B cell (primary cell): ENCODE measurements around the gene GLI3. TPM values are rescaled to one million over a fixed set of nuclear protein-coding genes. Genes with fewer than 3 reads are reported as not detected.

ENCODE experiments used
- ATAC-seq: fragments of 200-7000 bp; cut with Tn5 transposase; one replicate; pipeline ENCODE4 v1.10.0; 2021; ENCODE audit warnings: low read depth, mild to moderate bottlenecking, moderate number of reproducible peaks, moderate library complexity
- CTCF ChIA-PET: fragments of 350-600 bp; sonication (Branson Sonifier 250); formaldehyde crosslinking; loops from one replicate; lab custom pipeline; 2021; ENCODE audit warnings: antibody characterized with exemption, inconsistent platforms; lab: Charles Lee
- POLR2A ChIA-PET: fragments of 350-600 bp; sonication (Branson Sonifier 250); formaldehyde crosslinking; loops from one replicate; lab custom pipeline; 2021; ENCODE audit warnings: antibody characterized with exemption; lab: Charles Lee
- DNase-seq: peaks from one replicate; pipeline ENCODE4 v3.0.0; 2013
- H2AFZ ChIP-seq: 2 replicates; pipeline ENCODE4 v1.6.1; 2012; ENCODE audit warnings: mild to moderate bottlenecking, low read depth, low read length; ENCODE audit not compliant: insufficient read depth, poor library complexity, severe bottlenecking
- H3K27ac ChIP-seq, 2 donors: 1 replicate in 1 of 2; 2 replicates in 1 of 2; pipeline ENCODE4 v1.5.1; 2012 to 2013; ENCODE audit warnings: low read length in 2 of 2, mild to moderate bottlenecking in 2 of 2, moderate library complexity in 1 of 2
- H3K27me3 ChIP-seq, 4 experiments: fragments of 200-600 bp in 1 of 4; sonication (generic) in 1 of 4; replicated peaks in 1 of 4; 1 replicate in 2 of 4; 2 replicates in 2 of 4; pipeline versions ENCODE4 v1.6.1 to v1.7.0; 2013 to 2016; ENCODE audit warnings: low read length in 3 of 4, mild to moderate bottlenecking in 2 of 4, mixed read lengths in 1 of 4, moderate library complexity in 1 of 4; ENCODE audit not compliant: insufficient read depth in 4 of 4, control insufficient read depth in 3 of 4; ENCODE audit errors: control extremely low read depth in 1 of 4
- H3K36me3 ChIP-seq, 2 experiments: replicated peaks in 1 of 2; 1 replicate in 1 of 2; 2 replicates in 1 of 2; pipeline versions ENCODE4 v1.6.1 to v1.7.1; 2013; ENCODE audit warnings: low read length in 1 of 2; ENCODE audit not compliant: insufficient read depth in 2 of 2, control insufficient read depth in 1 of 2; ENCODE audit errors: control extremely low read depth in 1 of 2, extremely low read depth in 1 of 2
- H3K4me1 ChIP-seq, 2 donors: fragments of 200-600 bp in 1 of 2; sonication (generic) in 1 of 2; 1 replicate in 1 of 2; 2 replicates in 1 of 2; pipeline versions ENCODE4 v1.5.1 to v1.6.1; 2013 to 2017; ENCODE audit warnings: low read length in 2 of 2; ENCODE audit not compliant: control insufficient read depth in 2 of 2, insufficient read depth in 2 of 2
- H3K4me2 ChIP-seq: replicated peaks from 2 replicates; pipeline ENCODE3; 2012; ENCODE audit warnings: mild to moderate bottlenecking, low read depth, low read length; ENCODE audit not compliant: poor library complexity, severe bottlenecking
- H3K4me3 ChIP-seq, 5 experiments: fragments of 200-600 bp in 1 of 5; sonication (generic) in 1 of 5; 1 replicate in 3 of 5; 2 replicates in 2 of 5; pipeline versions ENCODE4 v1.5.1 to v1.7.0; 2011 to 2016; ENCODE audit warnings: low read length in 4 of 5, mild to moderate bottlenecking in 4 of 5, low read depth in 2 of 5, control low read depth in 1 of 5, moderate library complexity in 1 of 5; ENCODE audit not compliant: insufficient read depth in 1 of 5; ENCODE audit errors: control extremely low read depth in 1 of 5, extremely low read depth in 1 of 5
- H3K79me2 ChIP-seq: fragments of 200-600 bp; sonication (generic); one replicate; pipeline ENCODE4 v1.6.0; 2016; ENCODE audit warnings: low read length; ENCODE audit not compliant: control insufficient read depth, insufficient read depth
- H3K9ac ChIP-seq: fragments of 200-600 bp; sonication (generic); 2 replicates; pipeline ENCODE4 v1.6.1; 2017; ENCODE audit warnings: mild to moderate bottlenecking, low read length, moderate library complexity
- H3K9me3 ChIP-seq, 3 donors: one replicate each; pipeline versions ENCODE4 v1.6.1 to v1.7.1; 2013; ENCODE audit warnings: low read length in 2 of 3; ENCODE audit not compliant: control insufficient read depth in 2 of 3, insufficient read depth in 1 of 3; ENCODE audit errors: control extremely low read depth in 1 of 3
- H4K20me1 ChIP-seq: 2 replicates; pipeline ENCODE4 v1.6.0; 2012; ENCODE audit warnings: mild to moderate bottlenecking, low read length; ENCODE audit not compliant: insufficient read depth, control insufficient read depth, poor library complexity, severe bottlenecking
- H3K27ac Mint-ChIP-seq: one replicate; pipeline ENCODE4 v1.8.0; 2021; ENCODE audit warnings: mixed read lengths
- H3K27me3 Mint-ChIP-seq: one replicate; pipeline ENCODE4 v1.8.0; 2021; ENCODE audit warnings: mixed read lengths
- H3K4me1 Mint-ChIP-seq: one replicate; pipeline ENCODE4 v1.8.0; 2021; ENCODE audit warnings: mixed read lengths
- H3K4me3 Mint-ChIP-seq: one replicate; pipeline ENCODE4 v1.8.0; 2021; ENCODE audit warnings: mixed read lengths
- H3K9me3 Mint-ChIP-seq: one replicate; pipeline ENCODE4 v1.8.0; 2022; ENCODE audit warnings: mixed read lengths; ENCODE audit not compliant: insufficient read depth
- CTCF ChIP-seq: fragments of 200-600 bp; IDR thresholded peaks from one replicate; pipeline ENCODE4 v1.8.0; 2022; ENCODE audit warnings: antibody characterized with exemption, mild to moderate bottlenecking
- EZH2 ChIP-seq: IDR thresholded peaks from 2 replicates; pipeline ENCODE4 v1.6.1; 2012; ENCODE audit warnings: borderline replicate concordance, low read depth, mild to moderate bottlenecking, moderate library complexity, low read length; ENCODE audit not compliant: insufficient read depth, poor library complexity, severe bottlenecking
- WGBS: methylation state at CpG from one replicate; pipeline ENCODE4 v1.1.5; 2013; ENCODE audit warnings: missing lambda C conversion rate; ENCODE audit not compliant: insufficient coverage; 5-methylcytosine and 5-hydroxymethylcytosine counted together
- intact Hi-C: fragments of 100-400 bp; cut with micrococcal nuclease; formaldehyde crosslinking; loops from one replicate; pipeline ENCODE4 v1.10.0; 2022
- polyA plus RNA-seq: library from polyadenylated mRNA; depleted of rRNA; stranded (reverse); fragments of >200 nt; gene quantifications from 2 replicates; pipeline ENCODE4 v1.2.3, GENCODE V29; 2012
- total RNA-seq, 2 donors: library from RNA; stranded (reverse); fragments of 120-200 nt in 1 of 2; gene quantifications; 1 replicate in 1 of 2; 2 replicates in 1 of 2; pipeline versions ENCODE4 v1.2.3 to v1.2.4, GENCODE V29; 2013 to 2022

Gene GLI3
- total and polyA plus RNA-seq, 2 donors (not counting 1 experiment from before 2014, with no cell fraction given), result not detected

- Mint-ChIP-seq H3K4me1 (no peaks in the 10 kb centered on the region), H3K27me3 (peaks cover 5% of the 10 kb centered on the region), H3K4me3 (no peak overlapping the region), H3K27ac (no peak overlapping the region), H3K9me3 (no peaks in the 10 kb centered on the region)
- H3K9me3 ChIP-seq, result no peaks in the 10 kb centered on the region
- CTCF ChIA-PET, result no interaction called here
- H3K4me1 ChIP-seq, result no peaks in the 10 kb centered on the region
- no peak for ATAC-seq
- H3K4me2 ChIP-seq, result no peak overlapping the region
- no peak for DNase-seq
- no peaks in the 10 kb centered on the region for H3K27me3 ChIP-seq
- H3K79me2 ChIP-seq, result no peaks in the 10 kb centered on the region
- TF ChIP-seq EZH2 (no peak), CTCF (no peak)
- no peaks in the 10 kb centered on the region for H4K20me1 ChIP-seq
- no peaks in the 10 kb centered on the region for H3K36me3 ChIP-seq
- H3K9ac ChIP-seq, result no peak overlapping the region
- intact Hi-C loops, result no loop called here
- H2AFZ ChIP-seq, result no peak overlapping the region
- POLR2A ChIA-PET, result no interaction called here
- no peak overlapping the region for H3K4me3 ChIP-seq
- no peak overlapping the region for H3K27ac ChIP-seq
Measured at GRCh38 chr7:42075418-42075817, 161.6 kb downstream of the GLI3 start.

DNA sequence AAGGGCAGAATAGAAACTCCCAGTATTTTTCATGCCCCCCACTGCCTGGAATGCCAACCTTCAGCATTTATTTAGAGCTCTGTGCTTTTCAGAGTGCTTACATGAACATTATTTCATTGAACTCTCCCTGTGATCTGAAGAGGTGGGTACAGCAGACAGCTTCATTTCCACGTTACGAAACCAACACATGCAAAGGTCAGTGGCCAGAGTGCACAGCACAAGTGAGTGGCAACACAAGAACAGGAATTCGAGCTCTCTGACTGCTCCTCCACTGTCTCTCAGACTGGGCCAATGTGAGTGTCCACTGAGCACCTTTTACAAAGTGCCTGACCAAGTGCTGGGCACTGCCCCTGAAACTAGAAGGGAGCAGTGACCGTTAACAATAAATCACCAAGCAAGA lies 162.9 kb downstream of the GLI3 start:
- Histone ChIP-seq H3K27me3 (no peaks in the 10 kb centered on the region), H3K9me3 (no peaks in the 10 kb centered on the region), H3K79me2 (no peaks in the 10 kb centered on the region), H3K9ac (no peak overlapping the region), H3K36me3 (no peaks in the 10 kb centered on the region), H3K4me3 (no peak overlapping the region), H3K4me2 (no peak overlapping the region), H3K4me1 (no peaks in the 10 kb centered on the region), H4K20me1 (no peaks in the 10 kb centered on the region), H2AFZ (no peak overlapping the region), H3K27ac (no peak overlapping the region)
- WGBS, result 90% methylated on average over 4 of the region's 4 CpGs
- DNase-seq, result no peak
- Mint-ChIP-seq H3K4me3 (no peak overlapping the region), H3K27ac (no peak overlapping the region), H3K4me1 (no peaks in the 10 kb centered on the region), H3K27me3 (peaks cover 5% of the 10 kb centered on the region), H3K9me3 (no peaks in the 10 kb centered on the region)
- intact Hi-C loops, result no loop called here
- ATAC-seq, result no peak
- CTCF ChIA-PET, result interaction anchor here (0.6 kb wide), 1 partner anchor 21 kb away, joined by 4 read pairs; no protein-coding TSS in a partner anchor
- POLR2A ChIA-PET, result no interaction called here
- TF ChIP-seq EZH2 (no peak), CTCF (no peak)
